ENCODE results near the gene ZNF471.
A peak's percentile ranks its signal among the peaks of the same experiment; 100 is the strongest.

Gene ZNF471

GRCh38 chr19:56507446-56508289 lies at the start of gene ZNF471:
TSS of gene ZNF471 (plus strand) at chr19:56507855. CDS start at chr19:56511572, 3,717 bp downstream.
- peak; percentile 68 for DNase-seq (ENCODE audit: low read depth)

DNA sequence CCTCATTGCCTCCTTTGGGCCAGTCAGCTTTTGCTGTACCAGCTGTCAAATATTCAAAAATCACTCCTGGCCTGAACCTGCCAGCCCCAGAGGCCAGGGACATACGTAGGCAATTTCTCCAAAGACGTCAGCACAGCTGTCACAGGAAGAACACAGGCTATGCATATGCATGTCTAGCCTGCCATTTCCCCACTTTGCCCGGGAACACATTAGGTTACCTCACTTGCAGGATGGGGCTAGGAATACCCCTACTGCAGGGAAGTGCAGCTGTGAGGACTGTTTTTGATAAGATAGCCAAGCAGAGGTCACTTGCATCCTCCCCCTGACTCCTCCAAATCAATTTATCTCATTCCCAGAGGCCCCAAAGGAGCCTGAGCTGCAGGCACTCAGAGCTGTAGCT lies 33.3 kb upstream of the ZNF471 start:
- no peak for DNase-seq (ENCODE audit: low read depth)

DNA sequence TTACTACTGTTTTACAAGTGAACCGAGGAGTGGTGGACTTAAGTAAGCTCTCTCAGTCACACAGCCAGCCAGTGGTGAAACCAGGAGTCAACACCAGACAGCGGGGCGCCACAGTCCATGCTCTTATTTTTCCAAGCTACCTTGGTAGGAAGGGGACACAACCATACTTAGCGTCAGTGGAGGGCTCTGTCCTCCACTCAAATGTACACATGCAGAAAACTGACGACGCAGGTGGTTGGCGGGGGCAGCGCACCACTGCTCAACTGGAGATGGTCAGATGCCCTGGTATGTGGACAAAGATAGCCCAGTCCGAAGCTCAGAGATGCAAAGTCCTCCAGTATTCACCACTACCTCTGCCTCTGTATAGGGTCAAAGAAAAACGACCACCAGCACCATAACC lies 31.6 kb upstream of the ZNF471 start:
- DNase-seq (ENCODE audit: low read depth), result no peak

DNA sequence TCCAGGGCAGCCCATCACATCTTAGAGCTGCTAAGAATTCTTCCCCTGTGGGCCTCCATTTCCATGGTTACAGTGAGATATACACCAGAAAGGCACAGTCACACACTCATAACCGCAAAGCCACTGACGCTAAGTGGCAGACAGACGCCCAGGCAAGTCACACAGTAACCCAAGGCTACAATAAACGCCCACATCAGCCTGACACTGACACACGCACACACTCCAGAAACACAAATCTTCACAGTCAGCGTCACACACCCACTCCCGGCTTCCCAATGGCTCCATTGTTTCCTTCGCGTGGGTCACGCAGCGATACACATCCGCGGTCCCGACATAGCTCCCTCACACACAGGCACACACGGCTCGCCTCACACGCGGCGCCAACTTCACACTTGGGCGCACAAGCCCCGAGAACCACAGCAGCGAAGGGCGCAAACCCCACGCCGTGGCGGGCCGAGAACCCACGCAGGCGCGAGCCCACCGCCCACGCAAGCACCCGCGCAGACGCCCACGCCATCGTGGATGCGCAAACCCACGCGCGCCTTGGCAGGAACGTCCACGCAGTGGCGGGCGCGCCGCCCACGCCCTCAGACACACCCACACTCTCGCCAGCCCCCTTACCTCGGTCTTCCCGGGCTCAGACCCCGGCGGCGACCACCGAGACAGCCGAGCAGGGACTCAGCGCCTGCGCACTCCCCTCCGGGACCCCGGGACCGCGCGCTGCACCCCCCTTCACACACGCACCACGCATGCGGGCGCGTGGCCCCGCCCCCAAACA lies 30.8 kb upstream of the ZNF471 start, which contains the start of gene ZNF667:
Gene ZNF667, minus strand, starts transcription at position 695 of the 778 bp plus-strand sequence. CDS start 14,975 bp downstream, outside the sequence.
- DNase-seq (ENCODE audit: low read depth), result no peak

DNA sequence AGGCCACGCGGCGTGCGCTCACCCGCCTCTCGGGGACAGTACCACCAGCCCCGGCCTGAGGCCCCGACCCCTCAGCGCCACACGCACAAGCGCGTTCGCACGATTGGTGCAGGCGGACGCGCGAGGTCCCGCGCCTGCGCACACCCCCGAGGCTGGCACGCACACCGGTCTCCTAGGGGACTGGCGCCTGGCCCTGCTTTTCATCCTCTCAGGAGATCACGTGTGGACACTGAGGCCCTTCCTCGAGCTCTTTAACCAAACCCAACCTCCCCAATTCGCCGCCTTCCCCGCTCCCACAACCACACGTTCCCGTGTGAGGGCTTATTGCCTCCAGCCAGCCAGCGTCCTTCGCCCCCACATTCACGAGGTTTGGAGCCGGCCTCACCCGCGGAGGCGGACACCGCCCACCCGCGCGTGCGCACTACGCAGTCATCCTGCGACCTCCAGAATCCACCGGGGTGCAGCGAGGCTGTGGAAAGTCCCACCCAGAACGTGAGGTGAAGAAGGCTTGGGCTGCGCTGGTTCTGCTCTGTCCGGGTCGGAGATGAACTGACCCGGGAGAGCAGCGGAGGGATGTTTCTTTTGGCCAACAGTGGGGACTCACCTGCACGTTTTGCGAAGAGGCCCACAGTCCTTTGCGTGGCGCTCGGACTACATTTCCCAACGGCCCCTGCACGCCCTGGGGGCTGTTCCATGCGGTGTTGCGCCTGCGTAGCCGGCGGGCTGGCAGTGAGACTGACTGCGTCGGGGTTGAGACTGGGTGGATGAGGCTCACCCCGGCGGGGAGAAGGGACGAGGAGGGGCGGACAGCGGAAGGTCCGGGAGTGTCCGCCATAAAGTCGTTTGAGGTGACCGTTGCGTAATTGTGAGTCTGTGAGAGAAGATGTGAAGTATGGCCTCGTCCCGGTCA lies 30.0 kb upstream of the ZNF471 start:
- DNase-seq (ENCODE audit: low read depth), result no peak

DNA sequence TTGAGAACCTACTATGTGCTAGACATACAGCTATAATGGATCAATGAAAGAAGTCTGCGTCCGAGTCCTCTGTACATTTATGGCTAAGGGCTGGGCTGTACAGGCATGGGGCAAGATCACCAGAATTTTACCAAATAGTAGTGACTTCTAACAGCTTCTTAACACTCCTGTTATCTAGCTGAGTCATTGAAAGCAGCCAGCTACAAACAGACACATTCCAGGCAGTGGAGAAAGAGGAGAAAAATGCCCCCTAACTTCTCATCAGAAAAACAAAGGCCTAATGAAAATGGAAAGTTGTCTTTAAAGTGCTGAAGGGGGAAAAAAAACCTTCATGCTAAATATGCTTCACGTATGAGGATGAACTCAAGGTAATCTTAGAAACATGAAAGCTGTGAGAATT lies 16.3 kb upstream of the ZNF471 start:
- DNase-seq (ENCODE audit: low read depth), result no peak

DNA sequence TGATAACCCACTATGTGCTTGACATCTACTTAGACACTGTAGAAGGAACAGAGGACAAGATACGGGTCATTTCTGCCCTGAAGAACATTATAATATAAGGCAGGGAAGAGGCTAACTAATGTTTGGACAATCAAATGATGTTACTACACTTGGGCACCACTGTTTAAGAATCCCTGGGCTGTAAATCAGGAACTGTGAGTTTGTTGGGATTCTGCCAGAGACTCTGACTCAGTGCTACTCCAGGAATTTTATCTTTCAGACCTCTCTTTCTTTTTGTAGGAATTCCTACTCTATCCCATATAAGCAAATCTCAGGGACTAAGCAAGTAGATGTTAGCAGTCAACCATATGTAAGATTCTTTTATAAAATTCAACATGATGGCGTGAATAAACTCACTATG lies 3.1 kb upstream of the ZNF471 start:
- no peak for DNase-seq (ENCODE audit: low read depth)

DNA sequence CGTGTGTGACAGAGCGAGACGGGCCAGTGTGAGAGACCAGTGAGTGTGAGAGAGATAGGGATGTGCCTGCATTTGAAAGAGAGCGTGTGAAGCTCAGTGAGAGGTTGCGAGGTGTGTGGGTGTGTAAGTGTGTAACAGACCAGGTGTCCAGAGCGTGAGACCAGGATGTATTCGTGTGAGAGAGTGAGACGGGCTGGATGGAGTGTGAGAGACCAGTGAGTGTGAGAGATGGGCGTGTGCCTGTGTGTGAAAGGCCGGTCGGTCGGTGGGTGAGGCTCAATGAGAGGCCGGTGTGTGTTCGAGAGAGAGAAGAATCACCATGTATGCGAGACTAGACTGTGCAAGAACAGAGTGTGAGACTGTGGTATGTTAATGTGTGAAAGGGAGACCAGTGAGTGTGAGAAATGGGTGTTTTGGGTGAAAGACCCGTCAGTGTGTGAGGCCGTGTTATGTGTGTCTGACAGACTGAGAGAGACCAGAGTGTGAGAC lies 679 bp downstream of the ZNF471 start:
- DNase-seq (ENCODE audit: low read depth), result no peak

GRCh38 chr19:56525214-56525860 lies 17.7 kb downstream of the ZNF471 start:
- DNase-seq (ENCODE audit: low read depth), result no peak

GRCh38 chr19:56537442-56537841 lies 29.8 kb downstream of the ZNF471 start:
- no peak for DNase-seq (ENCODE audit: low read depth)

GRCh38 chr19:56538254-56538760 lies 30.7 kb downstream of the ZNF471 start:
- DNase-seq (ENCODE audit: low read depth), result peak; percentile 83

DNA sequence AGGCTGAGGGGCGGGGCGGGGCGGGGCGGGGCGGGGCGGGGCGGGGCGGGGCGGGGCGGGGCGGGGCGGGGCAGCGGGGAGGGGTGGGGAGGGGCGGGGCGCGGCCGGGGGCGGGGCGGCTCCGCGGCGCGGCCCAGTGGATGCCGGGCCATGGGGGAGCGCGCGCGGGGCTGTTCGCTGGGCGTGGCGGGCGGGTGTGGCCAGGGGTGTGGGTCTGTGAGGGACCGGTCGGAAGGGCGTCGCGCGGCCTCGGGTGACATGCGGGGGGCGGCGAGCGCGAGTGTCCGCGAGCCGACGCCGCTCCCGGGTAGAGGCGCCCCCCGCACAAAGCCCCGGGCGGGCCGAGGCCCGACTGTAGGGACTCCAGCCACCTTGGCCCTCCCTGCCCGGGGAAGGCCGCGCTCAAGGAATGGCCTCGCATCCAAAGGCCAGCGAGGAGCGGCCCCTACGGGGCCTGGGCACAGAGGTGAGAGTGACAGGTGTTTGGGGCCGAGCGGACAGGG lies 31.2 kb downstream of the ZNF471 start, which contains the start of gene ZFP28:
Gene ZFP28, plus strand, starts transcription at position 188 of the 503 bp plus-strand sequence. Its CDS starts 71 bp downstream, at position 259.
- no peak for DNase-seq (ENCODE audit: low read depth)

DNA sequence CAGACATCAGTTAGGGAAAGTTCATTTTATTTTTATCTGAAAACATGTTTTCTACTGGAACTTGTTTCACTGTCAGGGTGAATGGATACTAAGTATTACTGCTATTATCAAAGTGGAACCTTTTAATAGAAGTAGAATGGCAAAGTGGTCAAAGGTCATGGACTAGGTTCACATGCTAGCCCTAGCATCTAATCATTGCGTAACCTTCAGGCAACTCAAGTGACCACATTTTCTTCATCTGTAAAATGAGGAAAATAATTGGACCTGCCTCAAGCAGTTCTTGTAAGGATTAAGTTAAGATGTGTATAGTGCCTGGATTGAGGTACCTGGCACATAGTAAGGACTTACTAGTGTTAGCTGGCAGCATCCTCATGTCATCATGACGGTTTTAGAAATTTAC lies 36.1 kb downstream of the ZNF471 start:
- no peak for DNase-seq (ENCODE audit: low read depth)

DNA sequence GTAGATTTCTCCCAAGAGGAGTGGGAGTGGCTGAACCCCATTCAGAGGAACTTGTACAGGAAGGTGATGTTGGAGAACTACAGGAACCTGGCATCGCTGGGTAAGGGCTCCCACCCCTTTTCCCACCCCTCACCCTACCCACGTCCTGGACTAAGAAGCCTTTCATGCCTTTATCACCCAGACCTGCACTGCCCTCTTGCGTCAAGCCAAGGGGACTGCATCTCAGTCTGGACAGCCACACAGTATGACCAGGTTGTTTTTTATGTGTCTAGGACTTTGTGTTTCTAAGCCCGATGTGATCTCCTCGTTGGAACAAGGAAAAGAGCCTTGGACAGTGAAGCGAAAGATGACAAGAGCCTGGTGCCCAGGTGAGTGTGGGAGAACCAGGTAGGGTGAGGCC lies 39.9 kb downstream of the ZNF471 start:
- DNase-seq (ENCODE audit: low read depth), result no peak

GRCh38 chr19:56554272-56554869 lies 46.7 kb downstream of the ZNF471 start:
- DNase-seq (ENCODE audit: low read depth), result no peak

DNA sequence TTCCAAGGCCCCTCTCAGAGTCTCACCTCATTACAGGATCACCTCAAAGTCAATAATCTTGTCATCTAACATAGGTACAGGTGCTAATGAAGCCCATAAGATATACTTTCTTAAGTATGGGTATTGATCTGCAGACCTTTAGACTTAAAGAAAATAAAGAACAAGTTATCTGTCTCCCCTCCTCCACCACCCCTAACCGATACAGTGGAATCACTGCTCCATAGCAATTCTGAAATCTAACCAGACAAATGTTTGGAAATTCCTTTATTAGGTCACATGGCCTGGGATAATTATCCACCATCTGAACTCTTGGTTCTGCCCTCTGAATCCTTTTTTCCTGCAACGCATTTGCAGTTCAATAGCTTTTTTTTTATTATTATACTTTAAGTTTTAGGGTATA lies 55.1 kb downstream of the ZNF471 start:
- DNase-seq (ENCODE audit: low read depth), result no peak

DNA sequence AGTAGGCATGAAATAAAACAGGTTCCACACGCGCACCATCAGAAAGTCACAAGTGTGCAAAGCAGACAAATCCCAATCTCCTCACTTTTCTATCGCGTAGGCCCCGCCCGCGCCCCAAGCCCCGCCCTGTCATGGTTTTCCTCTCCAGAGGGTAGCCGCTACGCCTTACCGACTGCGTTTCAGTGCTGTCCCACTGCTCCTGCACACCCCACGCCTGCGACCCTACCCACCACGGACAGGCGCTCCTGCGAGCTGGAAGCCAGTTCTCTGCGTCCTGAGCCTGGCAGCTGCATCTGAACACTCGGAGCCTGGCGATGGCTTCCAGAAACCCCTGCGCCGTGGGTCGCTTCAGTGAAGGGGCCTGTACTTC lies 59.2 kb downstream of the ZNF471 start:
- DNase-seq (ENCODE audit: low read depth), result peak; percentile 1

DNA sequence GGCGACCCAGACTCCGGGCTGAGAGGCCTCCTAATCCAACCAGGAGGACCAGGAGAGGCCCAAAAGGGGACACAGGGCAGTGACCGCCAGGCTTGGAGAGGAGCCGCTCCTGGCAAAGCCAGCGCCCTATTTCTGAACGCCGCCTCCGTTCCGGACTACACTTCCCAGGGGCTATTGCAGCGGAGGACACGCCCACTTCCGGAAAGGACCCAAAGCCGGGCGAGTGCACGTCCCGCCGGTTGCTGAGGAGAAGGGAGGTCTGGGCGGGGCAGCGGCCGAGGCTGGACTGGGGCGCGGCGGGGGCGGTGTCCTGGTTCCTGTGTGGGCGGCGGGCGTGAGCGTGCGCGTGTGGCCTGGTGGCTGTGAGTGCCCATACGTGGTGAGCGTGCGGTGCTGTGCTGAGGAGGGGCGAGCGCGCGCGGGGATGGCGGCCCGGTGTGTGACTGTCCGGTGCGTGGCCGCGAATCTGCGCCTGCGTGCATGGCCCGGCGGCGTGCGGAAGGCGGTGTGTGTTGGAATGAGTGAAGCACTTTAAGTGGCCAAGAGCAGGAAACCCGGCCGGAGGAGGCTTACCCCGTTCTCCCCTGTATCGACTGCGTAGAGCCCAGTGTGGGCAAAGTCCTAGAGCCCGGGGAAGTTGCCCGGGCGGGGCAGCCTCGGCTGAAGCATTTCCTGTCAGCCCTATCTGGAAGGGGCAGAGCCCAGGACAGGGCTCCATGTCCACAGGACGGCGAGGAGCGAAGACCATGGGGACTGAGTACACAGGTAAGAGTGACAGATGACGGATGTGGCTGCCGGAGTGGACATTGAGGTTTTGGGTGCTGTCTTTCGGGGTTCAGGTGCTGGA lies 59.8 kb downstream of the ZNF471 start, which contains the start of gene ZNF470:
Gene ZNF470, plus strand, starts transcription at position 195 of the 847 bp plus-strand sequence. CDS start 2,844 bp downstream, outside the sequence.
- peak; percentile 80 for DNase-seq (ENCODE audit: low read depth)

- no peak for DNase-seq (ENCODE audit: low read depth)
Measured at GRCh38 chr19:56572589-56572988, 64.9 kb downstream of the ZNF471 start.

Data from activated T-helper 9 cell treated with anti-CD3 and anti-CD28 coated beads, Interleukin-2, amount 50 U/mL, for 16 hours (primary cell).